Hepatocyte (in vitro differentiated cells): ENCODE measurements around the gene FAT2. TPM values are rescaled to one million over a fixed set of nuclear protein-coding genes. Genes with fewer than 3 reads are reported as not detected.

Source experiments
- DNase-seq: peaks from one replicate; pipeline ENCODE4 v3.0.0-alpha.2; 2016; ENCODE audit warnings: low spot score
- H2AFZ ChIP-seq: fragments of 200-600 bp; sonication (generic); 2 replicates; pipeline ENCODE4 v1.6.0; 2016; ENCODE audit warnings: antibody characterized with exemption, mild to moderate bottlenecking
- H3K27ac ChIP-seq: fragments of 200-600 bp; sonication (generic); 2 replicates; pipeline ENCODE4 v1.5.1; 2016; ENCODE audit warnings: mild to moderate bottlenecking
- H3K27me3 ChIP-seq: fragments of 200-600 bp; sonication (generic); 2 replicates; pipeline ENCODE4 v1.6.1; 2016
- H3K36me3 ChIP-seq: fragments of 200-600 bp; sonication (generic); replicated peaks from 2 replicates; pipeline ENCODE4 v1.5.1; 2016; ENCODE audit warnings: low read depth; ENCODE audit not compliant: insufficient read depth
- H3K4me1 ChIP-seq: fragments of 200-600 bp; sonication (generic); 2 replicates; pipeline ENCODE4 v1.5.1; 2016; ENCODE audit warnings: mild to moderate bottlenecking, moderate library complexity; ENCODE audit not compliant: insufficient read depth
- H3K4me2 ChIP-seq: fragments of 200-600 bp; sonication (generic); 2 replicates; pipeline ENCODE4 v1.6.0; 2016
- H3K4me3 ChIP-seq: fragments of 200-600 bp; sonication (generic); 2 replicates; pipeline ENCODE4 v1.5.1; 2016; ENCODE audit warnings: mild to moderate bottlenecking
- H3K79me2 ChIP-seq: fragments of 200-600 bp; sonication (generic); 2 replicates; pipeline ENCODE4 v1.6.0; 2017; ENCODE audit warnings: mild to moderate bottlenecking
- H3K9me2 ChIP-seq: fragments of 200-600 bp; sonication (generic); replicated peaks from 2 replicates; pipeline ENCODE4 v1.6.0; 2017; ENCODE audit warnings: mild to moderate bottlenecking; ENCODE audit not compliant: insufficient read depth
- H3K9me3 ChIP-seq: fragments of 200-600 bp; sonication (generic); 2 replicates; pipeline ENCODE4 v1.5.1; 2016; ENCODE audit warnings: low read depth, mild to moderate bottlenecking
- H4K20me1 ChIP-seq: fragments of 200-600 bp; sonication (generic); 2 replicates; pipeline ENCODE4 v1.6.0; 2016; ENCODE audit warnings: mild to moderate bottlenecking; ENCODE audit not compliant: insufficient read depth, poor library complexity, severe bottlenecking
- EZH2 ChIP-seq: fragments of 200-600 bp; sonication (generic); IDR thresholded peaks from 2 replicates; pipeline ENCODE4 v1.6.1; 2016; ENCODE audit warnings: antibody characterized with exemption, mild to moderate bottlenecking, borderline replicate concordance
- EZH2phosphoT487 ChIP-seq: fragments of 200-600 bp; sonication (generic); IDR thresholded peaks from one replicate; pipeline ENCODE4 v1.6.1; 2018; ENCODE audit warnings: antibody characterized with exemption, mild to moderate bottlenecking, low read depth, moderate library complexity; ENCODE audit not compliant: unreplicated experiment, severe bottlenecking
- WGBS: methylation state at CpG from one replicate; pipeline ENCODE4 v1.1.6; 2016; ENCODE audit warnings: low lambda C conversion rate; ENCODE audit errors: missing lambda C conversion rate; 5-methylcytosine and 5-hydroxymethylcytosine counted together
- polyA plus RNA-seq: library from polyadenylated mRNA; unstranded; fragments of >200 nt; fragmentation: Nextera tagmentation; extraction: Ambion mirVana; gene quantifications from 2 replicates; pipeline ENCODE4 v1.2.1, GENCODE V29; 2016
- total RNA-seq: library from RNA; depleted of rRNA; stranded (reverse); fragments of >200 nt; gene quantifications from 2 replicates; pipeline ENCODE4 v1.2.3, GENCODE V29; 2014
- TF ChIP-seq, protein P1 (sequence below): fragments of 200-600 bp; sonication (generic); IDR thresholded peaks from 2 replicates; pipeline ENCODE4 v1.5.1; 2016; ENCODE audit warnings: antibody characterized with exemption, mild to moderate bottlenecking; ENCODE audit not compliant: poor library complexity

Gene FAT2
- total and polyA plus RNA-seq, 2 experiments from 2014 or later, result 0.10 to 0.40 TPM

DNA sequence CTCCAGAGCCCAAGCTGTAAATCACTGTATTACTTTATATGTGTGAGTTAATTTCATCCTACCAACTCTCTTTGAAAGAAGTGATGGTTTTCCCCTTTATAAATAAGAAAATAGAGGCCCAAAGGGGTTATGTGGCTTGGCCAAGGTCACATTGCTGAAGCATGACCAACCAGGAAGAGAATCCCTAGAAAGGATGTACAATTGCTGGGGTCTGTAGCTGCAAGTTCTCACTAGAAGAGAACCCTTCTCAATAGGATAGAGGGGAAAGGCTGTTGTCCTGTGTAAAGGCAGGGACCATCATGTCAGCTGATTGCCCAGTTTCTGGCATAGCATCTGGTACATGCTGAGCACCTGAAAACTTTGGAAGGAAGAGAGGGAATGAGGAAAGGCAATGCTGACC is 39.0 kb upstream of the FAT2 start:
- Histone ChIP-seq H3K79me2 (no peaks in the 10 kb centered on the region), H3K36me3 (no peaks in the 10 kb centered on the region), H2AFZ (no peak overlapping the region), H3K9me2 (no peaks in the 10 kb centered on the region), H4K20me1 (no peaks in the 10 kb centered on the region), H3K4me2 (no peak overlapping the region), H3K27ac (no peak overlapping the region), H3K4me3 (no peak overlapping the region), H3K4me1 (no peaks in the 10 kb centered on the region), H3K9me3 (no peaks in the 10 kb centered on the region), H3K27me3 (no peaks in the 10 kb centered on the region)
- TF ChIP-seq EZH2phosphoT487 (no peak), EZH2 (no peak)
- TF ChIP-seq, protein P1, sequence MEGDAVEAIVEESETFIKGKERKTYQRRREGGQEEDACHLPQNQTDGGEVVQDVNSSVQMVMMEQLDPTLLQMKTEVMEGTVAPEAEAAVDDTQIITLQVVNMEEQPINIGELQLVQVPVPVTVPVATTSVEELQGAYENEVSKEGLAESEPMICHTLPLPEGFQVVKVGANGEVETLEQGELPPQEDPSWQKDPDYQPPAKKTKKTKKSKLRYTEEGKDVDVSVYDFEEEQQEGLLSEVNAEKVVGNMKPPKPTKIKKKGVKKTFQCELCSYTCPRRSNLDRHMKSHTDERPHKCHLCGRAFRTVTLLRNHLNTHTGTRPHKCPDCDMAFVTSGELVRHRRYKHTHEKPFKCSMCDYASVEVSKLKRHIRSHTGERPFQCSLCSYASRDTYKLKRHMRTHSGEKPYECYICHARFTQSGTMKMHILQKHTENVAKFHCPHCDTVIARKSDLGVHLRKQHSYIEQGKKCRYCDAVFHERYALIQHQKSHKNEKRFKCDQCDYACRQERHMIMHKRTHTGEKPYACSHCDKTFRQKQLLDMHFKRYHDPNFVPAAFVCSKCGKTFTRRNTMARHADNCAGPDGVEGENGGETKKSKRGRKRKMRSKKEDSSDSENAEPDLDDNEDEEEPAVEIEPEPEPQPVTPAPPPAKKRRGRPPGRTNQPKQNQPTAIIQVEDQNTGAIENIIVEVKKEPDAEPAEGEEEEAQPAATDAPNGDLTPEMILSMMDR, result no peak
- no peak for DNase-seq

DNA sequence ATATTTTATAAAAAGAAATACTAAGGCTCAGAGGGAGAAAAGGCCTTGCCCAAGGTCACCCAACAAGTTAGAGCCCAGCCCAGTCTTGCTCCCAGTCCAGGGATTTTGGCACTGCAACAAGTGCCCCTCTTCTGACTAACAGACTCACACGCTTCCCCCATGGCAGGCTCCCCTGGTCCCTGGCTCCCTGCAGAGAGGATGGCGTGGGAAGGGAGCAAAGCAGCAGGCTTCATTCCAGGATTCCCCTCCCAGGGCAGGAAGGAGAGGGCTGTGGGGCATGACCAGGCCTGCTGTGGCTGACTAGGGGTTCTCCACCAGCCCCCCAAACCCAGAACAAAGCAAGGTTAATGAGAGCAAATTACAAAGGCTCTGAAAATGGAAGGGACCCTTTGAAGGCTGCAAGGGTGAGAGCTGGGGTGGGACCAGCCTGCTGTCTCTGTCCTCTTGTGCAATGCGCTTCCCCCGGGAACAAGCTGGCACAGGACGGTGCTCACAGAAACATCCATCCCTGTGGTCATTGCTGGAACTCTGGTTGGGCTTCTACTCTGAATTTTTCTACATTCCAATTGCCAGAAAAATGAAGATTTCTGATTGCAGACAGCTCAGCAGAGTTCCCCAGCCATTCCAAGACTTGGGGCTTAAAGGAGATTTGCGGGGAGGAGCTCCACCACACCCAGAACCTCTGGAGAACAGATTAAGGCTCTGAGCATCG is 37.1 kb upstream of the FAT2 start:
- no peak overlapping the region for H3K4me2 ChIP-seq
- no peak overlapping the region for H3K4me3 ChIP-seq
- no peak overlapping the region for H2AFZ ChIP-seq
- no peaks in the 10 kb centered on the region for H3K36me3 ChIP-seq
- WGBS, result 81% methylated on average over 7 of the region's 7 CpGs
- H3K79me2 ChIP-seq, result no peaks in the 10 kb centered on the region
- H4K20me1 ChIP-seq, result no peaks in the 10 kb centered on the region
- H3K27me3 ChIP-seq, result no peaks in the 10 kb centered on the region
- DNase-seq, result no peak
- no peaks in the 10 kb centered on the region for H3K9me3 ChIP-seq
- H3K27ac ChIP-seq, result no peak overlapping the region
- H3K9me2 ChIP-seq, result no peaks in the 10 kb centered on the region
- no peak for TF ChIP-seq EZH2
- no peak for TF ChIP-seq EZH2phosphoT487
- TF ChIP-seq, protein P1, result no peak
- no peaks in the 10 kb centered on the region for H3K4me1 ChIP-seq

DNA sequence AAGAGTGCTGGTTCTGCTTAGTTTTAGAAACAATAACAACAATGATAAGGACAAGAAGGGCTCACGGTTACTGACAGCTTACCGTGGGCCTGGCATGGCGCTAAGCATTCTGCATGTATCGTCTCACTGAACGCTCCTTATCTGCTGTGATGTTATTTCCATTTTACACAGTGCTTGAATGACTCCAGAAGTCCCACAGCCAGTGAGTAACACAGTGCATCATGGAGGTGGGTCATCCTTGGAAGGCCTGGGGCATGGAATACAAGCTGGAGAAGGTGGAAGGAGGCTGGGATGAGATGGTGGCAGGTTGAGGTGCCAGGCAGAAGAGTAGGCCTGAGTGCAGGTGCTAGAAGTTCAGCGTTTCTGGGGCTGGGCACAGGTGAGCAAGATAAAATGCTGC is 36.5 kb upstream of the FAT2 start:
- Histone ChIP-seq H4K20me1 (no peaks in the 10 kb centered on the region), H3K4me1 (no peaks in the 10 kb centered on the region), H3K4me2 (no peak overlapping the region), H3K9me2 (no peaks in the 10 kb centered on the region), H3K36me3 (no peaks in the 10 kb centered on the region), H3K79me2 (no peaks in the 10 kb centered on the region), H3K9me3 (no peaks in the 10 kb centered on the region), H2AFZ (no peak overlapping the region), H3K27me3 (no peaks in the 10 kb centered on the region), H3K4me3 (no peak overlapping the region), H3K27ac (no peak overlapping the region)
- TF ChIP-seq, protein P1, result no peak
- TF ChIP-seq EZH2phosphoT487 (no peak), EZH2 (no peak)
- DNase-seq, result no peak
- WGBS, result 52% methylated on average over 6 of the region's 6 CpGs
